NCI-H82 treated with DMSO at 0.1 percent for 48 hours (cell line): ENCODE data around the gene EPHA6.
"Not testable (repeated sequence)": the region's sequence is repeated elsewhere in the genome, so short reads cannot be mapped to it uniquely, and the experiment has no call there.

Experiments
- DNase-seq: peaks from one replicate; lab custom pipeline; 2025; ENCODE audit not compliant: unreplicated experiment; lab: John Stamatoyannopoulos, UW

The EPHA6 gene

DNA sequence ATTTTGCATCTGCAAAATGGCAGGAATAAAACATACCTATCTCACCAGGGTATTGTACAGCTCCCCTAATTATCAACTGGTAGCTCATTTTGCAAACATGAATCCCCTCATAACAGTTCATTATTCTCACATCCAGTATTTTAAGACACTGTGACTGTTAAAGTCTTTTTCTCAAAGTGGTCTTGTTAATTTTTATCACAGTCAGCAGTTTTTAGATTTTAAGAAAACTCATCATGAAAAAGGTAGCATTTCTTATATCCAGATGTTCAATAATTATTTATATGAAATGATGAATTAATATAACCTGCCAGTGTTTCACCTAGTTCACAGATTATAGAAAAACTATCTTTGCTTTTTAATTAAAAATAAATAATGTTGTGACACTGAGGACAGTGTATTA lies 595.2 kb downstream of the EPHA6 start:
- no peak for DNase-seq

DNA sequence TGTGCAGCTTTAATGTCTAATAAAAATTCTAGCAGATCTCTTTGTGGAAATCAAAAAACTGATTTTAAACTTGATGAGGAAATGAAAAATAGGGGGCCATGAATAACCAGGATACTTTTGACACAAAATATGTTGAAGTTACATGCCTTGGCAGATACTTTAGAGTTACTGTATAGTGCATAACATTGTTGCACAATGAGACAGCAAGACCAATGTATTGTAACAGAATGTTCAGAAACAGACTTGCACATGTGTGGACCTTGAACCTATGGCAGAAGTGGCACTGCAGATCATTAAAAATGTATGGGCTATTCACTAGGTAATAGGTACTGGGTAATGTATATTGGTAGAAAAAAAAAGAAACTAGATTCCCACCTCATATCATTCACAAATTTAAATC lies 607.2 kb downstream of the EPHA6 start:
- no peak for DNase-seq

DNA sequence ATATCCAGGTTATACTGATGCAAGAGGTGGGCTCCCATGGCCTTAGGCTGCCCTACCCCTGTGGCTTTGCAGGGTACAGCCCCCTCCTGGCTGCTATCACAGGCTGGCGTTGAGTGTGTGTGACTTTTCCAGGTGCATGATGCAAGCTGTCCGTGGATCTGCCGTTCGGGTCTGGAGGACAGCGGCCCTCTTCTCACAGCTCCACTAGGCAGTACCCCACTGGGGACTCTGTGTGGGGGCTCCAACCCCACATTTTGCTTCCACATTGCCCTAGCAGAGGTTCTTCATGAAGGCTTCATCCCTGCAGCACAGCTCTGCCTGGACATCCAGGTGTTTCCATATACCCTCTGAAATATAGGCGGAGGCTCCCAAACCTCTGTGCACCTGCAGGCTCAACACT lies 610.6 kb downstream of the EPHA6 start:
- no peak for DNase-seq

DNA sequence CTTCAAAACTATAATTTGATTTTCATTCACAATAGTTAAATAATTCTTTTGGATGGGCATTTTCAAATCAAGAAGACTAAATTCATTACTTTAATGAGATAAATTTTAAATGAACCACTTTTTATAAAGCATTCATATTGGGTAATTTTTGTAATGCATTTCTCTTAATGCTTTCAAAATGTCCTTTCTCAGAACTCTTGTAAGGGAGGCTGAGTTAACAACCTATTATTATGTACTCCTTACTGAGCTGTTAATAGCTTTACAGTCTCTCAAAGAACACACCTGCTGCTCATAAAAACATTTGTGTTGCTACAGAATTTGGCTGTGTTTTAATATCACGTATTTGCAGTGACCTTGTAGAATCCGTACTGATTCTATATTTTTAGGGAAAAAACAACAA lies 616.2 kb downstream of the EPHA6 start:
- DNase-seq: no peak

DNA sequence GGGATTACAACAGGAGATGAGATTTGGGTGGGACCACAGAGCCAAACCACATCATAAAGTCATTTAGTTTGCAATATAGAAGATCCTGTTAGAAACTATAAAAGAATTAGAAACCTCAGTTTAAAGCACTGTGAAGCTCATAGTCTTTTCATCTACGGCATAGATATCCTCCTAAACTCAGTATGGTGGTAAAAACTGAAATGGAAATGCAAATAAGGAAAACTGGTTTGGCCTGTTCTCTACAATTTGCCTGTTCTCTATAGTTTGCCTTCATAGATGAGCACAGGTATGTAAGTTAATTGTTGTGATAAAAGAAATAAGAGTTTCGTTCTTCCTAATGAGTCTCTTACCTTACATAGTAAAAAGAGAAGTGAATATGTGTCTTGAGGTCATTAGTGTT lies 618.5 kb downstream of the EPHA6 start:
- peak; percentile 85 for DNase-seq

DNA sequence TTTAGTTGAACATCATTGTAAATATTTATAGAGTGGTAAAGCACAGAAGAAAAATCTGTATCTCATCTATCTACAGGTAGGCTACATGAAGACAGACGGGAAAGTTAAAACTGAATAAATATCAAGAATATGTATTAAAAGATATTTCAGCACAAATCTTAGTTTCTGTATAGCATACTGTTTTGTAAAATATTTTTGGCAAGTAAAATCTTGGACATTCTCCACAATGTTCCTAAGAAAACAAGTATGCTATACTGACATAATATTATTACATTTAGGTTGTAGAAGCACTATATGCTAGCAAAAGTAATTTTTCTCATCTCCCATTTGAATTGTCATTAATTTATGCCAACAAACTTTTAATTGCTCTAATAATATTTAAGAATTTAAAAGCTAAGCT lies 623.7 kb downstream of the EPHA6 start:
- no peak for DNase-seq

DNA sequence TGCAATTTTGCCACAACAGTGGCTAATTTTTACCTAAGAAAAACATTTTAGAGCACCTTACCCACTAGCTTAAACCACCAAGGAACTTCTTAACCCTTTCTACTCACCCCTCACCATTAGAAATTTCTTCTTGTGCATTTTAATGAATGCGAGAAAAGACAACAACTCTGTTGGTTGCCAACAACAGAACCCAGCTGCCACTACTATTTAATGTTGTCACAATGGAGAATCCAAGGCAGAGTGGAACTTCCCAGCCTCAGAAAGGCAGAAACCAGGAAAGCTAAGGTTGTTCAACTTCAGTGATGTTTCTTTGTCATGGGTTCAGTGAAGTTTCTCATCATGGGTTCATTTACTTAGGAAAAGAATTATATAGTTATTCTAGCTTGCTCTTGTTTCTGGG lies 625.0 kb downstream of the EPHA6 start:
- DNase-seq: no peak

DNA sequence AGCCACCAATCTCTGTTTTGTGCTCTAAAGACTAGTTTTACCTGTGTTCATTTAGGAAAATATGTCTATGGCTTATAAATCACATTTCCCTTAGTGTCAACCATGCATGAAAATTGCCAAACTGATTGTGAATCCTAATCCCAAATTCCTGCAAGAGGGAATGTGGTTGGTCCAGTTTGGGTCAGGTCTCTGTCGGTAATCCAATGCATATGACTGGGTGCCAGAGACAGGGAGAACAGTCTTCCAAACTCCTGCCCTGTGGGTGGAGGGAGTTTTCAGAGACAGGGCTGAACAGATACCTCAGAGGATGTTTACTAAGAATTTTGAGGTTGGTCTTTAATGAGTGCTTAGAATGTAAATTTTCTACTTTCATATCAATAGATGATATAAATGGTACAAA lies 649.6 kb downstream of the EPHA6 start:
- DNase-seq: no peak

DNA sequence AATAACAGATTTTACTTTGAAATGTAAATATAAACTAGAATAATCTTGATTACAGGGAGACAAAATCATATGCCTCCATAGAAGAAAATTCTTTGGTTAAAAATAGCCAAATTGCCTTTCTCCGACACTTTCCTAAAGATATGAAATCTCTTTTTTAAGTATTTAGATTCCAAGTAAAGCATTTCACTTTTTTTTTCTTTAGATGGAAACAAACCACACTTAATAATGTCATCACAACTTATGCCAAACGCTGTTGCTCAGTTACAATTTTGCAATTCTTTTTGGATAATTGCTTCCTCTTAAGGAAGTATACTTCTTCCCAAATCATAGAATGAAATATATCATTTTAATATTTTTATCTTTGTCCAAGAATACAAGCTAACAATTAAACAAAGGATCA lies 656.1 kb downstream of the EPHA6 start:
- DNase-seq: no peak

DNA sequence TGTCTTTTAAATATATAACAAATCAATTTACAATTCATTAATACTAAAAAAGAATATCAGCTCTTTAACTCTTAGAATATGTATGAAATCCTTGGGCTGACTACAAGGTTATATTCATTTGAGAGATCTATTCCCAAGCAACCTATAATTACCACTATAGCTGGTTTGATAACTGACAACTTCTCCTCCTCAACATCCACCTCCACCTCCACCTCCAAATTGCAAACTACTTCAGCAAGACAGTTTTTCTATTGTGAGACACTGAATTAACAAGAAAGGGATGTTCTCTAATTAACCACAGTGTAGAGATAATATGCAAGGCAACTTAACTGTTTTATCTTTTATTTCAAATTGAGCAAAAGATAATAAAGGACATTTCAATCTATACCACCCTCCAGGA lies 665.3 kb downstream of the EPHA6 start:
- no peak for DNase-seq

DNA sequence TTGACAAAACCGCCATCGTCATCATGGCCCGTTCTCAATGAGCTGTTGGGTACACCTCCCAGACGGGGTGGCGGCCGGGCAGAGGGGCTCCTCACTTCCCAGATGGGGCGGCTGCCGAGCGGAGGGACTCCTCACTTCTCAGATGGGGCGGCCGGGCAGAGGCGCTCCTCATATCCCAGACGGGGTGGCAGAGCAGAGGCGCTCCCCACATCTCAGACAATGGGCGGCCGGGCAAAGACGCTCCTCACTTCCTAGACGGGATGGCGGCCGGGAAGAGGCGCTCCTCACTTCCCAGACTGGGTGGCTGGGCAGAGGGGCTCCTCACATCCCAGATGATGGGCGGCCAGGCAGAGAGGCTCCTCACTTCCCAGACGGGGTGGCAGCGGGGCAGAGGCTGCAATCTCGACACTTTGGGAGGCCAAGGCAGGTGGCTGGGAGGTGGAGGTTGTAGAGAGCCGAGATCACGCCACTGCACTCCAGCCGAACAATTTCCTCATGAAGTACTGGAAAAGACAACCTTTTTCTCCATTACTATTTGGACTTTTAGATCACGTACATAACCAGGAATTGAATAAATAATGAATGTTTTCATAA lies 666.4 kb downstream of the EPHA6 start:
- not testable (repeated sequence) for DNase-seq

DNA sequence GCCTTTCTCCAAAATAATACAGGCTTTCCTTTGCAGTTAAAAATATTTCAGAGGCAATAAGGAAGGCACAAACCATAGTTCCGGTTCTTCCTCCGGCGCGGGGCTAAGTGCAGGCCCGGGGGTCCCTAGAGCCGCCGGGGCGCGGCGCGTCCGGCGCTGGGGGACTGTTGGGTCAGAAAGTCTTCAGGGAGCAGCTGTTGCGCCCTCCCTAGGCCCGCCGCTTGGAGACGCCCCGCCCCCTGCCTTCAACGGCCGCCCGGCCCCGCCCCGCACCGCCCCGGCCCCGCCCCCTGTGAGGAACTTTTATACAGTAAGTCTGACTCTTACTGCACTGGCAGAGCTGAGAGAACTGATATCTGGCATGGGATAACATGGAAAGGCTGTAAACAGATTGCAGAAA lies 667.0 kb downstream of the EPHA6 start:
- DNase-seq: no peak

DNA sequence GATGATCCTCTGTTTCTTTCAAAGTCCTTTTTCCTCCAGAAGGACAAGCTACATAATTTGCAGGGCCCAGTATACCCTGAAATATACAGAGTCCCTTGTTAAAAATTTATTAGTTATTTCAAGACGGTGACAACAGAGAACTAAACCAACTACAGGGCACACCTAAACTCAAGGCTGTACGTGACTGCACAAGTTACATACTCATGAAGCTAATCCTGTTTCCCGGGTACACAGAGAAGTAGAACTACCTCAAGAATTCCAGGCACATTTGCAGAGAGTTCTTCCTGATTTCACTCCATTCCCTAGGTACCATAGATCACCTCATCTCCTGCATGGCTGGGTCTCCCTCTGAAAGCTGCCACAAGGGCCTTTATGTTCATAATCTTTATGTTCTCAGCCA lies 670.8 kb downstream of the EPHA6 start:
- DNase-seq: no peak

DNA sequence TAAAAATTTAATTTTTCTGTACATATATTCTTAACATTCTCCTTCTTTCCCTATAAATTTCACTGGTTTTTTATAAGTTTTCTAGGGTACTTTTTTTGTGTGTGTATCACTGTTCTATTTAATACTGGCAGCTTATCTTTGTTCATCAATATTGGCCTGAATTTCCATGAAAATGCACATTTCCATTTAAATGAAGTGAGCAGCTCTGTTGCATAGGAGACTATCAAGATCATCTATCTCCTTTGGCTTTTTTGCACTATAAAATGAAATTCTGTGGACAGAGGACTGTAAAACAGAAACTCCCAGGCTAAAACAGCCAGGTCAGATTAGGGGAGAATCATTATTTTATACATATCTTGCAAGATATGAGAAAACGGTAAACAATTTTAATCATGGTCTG lies 673.2 kb downstream of the EPHA6 start:
- no peak for DNase-seq

DNA sequence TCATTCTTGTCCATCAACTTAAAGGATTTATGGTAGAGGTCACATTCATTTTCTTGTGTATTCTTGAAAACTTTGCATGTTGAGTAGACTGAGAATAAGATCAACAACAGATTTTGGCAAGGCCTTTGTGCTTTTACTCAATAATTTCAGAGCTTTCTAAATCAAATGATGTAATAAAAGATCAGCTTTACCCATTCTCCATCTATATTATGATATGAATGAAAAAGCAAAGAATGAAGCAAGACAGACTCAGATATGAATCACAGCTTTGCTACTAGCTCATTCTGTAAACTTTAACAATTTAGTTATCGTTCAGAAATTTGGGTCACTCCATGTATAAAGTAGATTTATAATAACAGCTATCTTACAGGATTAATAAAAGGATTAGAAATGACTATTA lies 674.3 kb downstream of the EPHA6 start:
- no peak for DNase-seq

DNA sequence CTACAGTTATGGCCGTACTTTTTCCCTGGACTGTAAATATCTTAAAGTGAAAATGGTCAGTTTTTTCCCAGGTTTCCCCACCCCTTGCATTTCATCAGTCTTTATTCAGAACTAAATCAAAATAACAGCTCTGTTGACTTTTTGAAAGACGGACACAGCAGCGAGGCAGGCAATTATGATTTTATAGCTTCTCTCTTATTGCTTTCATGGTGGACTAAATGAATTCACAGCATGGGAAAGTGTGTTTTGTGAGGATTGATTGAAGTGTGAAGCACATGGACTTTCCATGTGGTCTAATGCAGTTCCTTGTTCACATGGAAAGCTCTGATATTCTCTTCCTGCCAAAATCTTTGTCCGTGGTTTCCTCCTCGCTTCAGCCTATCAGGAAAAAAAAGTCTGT lies 681.5 kb downstream of the EPHA6 start:
- no peak for DNase-seq

DNA sequence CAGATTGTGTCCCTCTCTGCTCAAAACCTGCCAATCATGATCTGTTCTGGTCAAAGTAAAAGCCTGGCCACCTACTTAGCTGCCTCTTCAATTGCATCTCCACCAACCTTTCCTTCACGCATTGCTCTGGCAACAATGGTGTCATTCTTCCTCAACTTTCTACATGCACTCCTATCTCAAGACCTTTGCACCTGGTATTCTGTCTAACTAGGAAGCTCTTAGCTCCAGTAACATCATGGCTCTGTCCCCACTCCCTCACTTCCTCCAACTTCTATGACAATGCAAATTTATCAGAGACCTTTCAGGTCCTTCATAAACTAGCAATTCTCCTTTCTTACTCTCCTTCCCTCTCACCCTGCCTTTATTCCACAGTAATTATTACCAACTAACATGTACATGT lies 682.7 kb downstream of the EPHA6 start:
- DNase-seq: no peak

DNA sequence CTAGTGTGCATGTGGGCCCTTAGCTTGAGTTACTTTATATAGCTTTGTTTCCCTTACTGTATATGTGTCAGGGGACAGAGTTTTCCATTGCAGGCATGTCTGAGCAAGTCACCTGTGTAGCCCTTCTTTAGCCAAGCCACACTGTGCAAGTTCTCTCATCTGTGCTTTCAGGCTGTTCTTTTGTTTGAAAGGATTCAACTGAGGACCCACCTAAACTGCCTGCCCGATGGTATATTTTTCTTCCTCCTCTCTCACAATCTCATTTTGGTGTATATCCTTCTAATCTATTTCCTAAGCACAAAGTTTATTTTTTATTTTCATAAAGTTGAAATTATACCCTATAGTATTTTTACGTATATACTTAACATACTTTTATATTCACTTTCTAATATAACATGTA lies 690.1 kb downstream of the EPHA6 start:
- no peak for DNase-seq

DNA sequence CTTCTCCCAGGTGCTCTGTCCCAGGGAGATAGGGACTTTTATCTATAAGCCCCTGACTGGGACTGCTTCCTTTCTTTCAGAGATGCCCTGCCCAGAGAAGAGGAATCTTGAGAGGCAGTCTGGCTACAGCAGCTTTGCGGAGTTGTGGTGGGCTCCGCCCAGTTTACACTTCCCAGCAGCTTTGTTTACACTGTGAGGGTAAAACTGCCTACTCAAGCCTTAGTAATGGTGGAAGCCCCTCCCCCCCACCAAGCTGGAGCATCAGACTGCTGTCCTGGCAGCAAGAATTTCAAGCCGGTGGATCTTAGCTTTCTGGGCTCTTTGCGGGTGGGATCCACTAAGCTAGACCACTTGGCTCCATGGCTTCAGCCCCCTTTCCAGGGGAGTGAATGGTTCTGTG lies 696.4 kb downstream of the EPHA6 start:
- DNase-seq: no peak

DNA sequence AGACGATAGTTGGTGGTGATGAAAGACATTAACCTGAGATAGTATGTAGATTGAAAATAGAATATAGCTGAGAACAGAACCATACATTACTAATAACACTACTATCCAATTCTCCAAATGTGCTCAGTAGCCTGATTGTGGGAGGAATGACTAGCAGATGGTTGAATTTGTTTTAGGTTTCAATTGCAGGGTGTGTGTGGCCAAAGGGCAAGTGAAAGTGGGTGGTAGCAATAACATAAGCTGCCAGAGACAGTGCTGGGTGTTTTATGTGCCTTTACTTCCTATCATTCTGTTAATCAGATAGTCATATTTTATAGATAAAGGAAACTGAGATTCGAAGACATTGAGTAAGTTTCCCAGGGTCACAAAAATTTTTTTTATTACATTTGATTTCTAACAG lies 700.7 kb downstream of the EPHA6 start:
- DNase-seq: no peak

DNA sequence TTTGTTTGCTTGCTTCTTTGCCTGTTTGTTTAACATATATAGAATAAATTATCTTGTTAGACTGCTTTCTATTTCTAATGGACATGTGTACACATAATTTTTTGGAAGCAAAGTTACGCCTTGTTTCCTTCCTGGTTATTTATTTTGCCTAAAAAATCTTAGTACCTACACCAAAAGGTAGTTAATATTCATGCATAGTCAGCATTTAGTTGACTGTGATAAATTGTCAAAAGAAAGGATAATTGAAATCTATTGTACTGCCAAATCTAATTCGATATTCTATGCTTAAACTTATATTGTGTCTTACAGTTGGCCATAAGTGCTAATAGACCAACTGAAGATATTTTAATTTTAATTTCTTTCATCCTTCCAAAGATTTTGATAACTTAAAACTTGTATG lies 716.3 kb downstream of the EPHA6 start:
- DNase-seq: no peak

DNA sequence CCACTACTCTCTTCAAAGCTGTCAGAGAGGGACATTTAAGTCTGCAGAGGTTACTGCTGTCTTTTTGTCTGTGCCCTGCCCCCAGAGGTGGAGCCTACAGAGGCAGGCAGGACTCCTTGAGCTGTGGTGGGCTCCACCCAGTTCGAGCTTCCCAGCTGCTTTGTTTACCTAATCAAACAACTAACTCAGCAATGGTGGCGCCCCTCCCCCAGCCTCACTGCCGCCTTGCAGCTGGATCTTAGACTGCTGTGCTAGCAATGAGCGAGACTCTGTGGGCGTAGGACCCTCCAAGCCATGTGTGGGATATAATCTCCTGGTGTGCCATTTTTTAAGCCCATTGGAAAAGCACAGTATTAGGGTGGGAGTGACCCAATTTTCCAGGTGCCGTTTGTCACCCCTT lies 733.2 kb downstream of the EPHA6 start:
- DNase-seq: not testable (repeated sequence)

DNA sequence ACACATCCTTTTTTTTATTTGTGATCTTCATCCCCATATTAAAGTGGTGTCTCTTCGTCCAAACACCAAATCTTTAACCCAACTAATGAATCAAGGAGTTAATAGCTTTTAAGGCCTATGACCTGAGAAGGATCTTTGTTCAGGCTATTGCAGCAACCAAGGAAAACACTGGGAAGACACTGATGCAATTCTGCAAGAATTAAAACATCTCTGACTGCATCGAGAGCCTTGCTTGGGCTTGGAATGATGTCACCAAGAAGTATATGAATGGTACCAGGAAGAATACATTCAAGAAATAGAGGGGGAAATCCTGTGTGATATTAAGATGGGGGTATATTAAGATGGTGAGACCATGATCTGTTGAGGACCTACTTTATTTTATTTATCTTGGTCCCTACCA lies 736.0 kb downstream of the EPHA6 start:
- DNase-seq: no peak

DNA sequence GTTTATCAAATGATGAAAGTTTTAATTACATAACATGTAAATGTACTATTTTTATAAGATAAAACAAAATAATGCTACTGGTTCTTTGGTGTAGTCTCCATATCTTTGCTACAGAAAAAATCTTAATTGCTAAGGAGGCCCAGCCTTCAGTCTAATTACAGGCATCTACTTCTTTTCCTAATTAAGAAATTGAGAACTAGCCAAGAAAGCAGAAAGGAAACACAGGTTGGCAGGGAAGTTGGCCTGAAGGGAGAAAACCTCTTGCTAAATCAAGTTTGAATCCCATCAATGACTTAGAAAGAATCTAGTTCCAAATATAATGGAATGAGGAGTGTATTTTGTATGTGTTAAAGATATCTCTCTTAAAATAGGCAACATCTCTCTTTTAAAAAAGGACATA lies 737.8 kb downstream of the EPHA6 start:
- no peak for DNase-seq
